DND-41 (cell line): Measurements from ENCODE around the gene MGAT4A.

ENCODE experiments used
- EZH2 ChIP-seq: IDR thresholded peaks from 3 replicates; pipeline ENCODE4 v1.6.1; 2012; ENCODE audit warnings: borderline replicate concordance, low read depth, mild to moderate bottlenecking, moderate library complexity, low read length, inconsistent platforms; ENCODE audit not compliant: severe bottlenecking
- TF ChIP-seq, protein P1 (sequence below): IDR thresholded peaks from 2 replicates; pipeline ENCODE4 v1.5.1; 2012; ENCODE audit warnings: borderline replicate concordance, low read length, moderate library complexity, mild to moderate bottlenecking; ENCODE audit not compliant: poor library complexity, severe bottlenecking; ENCODE audit errors: extremely low read depth

DNA sequence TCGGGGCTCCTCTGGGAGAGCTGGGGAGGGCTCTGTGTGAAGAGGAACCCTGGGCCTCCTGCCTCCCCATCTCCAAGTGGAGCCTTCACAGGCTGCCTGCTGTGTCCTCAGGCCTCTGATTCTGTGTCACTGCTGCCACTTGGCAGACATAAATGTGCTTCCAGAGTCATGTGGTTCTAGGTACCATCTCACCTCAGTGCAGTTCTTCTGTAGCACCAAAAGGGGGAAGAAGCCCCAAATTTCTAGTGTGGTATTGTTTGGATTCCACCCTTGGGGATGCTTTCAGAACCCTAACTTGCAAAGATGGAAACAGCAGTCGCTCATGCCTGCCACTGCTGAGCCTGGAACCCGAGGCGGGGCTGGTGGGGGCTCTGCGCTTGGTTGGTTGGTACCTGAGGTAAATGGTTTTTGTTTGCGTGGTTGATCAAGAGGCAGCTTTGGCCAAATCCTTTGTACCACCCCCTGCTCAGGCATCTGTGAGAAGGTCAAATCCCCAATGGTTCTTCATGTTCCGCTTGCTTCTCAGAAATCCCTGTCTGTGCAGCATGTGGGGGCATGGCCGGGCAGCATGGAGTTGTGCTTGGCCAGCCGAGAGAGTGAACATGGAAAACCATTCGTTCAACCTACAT, 150.2 kb downstream of the MGAT4A start:
- TF ChIP-seq, protein P1, sequence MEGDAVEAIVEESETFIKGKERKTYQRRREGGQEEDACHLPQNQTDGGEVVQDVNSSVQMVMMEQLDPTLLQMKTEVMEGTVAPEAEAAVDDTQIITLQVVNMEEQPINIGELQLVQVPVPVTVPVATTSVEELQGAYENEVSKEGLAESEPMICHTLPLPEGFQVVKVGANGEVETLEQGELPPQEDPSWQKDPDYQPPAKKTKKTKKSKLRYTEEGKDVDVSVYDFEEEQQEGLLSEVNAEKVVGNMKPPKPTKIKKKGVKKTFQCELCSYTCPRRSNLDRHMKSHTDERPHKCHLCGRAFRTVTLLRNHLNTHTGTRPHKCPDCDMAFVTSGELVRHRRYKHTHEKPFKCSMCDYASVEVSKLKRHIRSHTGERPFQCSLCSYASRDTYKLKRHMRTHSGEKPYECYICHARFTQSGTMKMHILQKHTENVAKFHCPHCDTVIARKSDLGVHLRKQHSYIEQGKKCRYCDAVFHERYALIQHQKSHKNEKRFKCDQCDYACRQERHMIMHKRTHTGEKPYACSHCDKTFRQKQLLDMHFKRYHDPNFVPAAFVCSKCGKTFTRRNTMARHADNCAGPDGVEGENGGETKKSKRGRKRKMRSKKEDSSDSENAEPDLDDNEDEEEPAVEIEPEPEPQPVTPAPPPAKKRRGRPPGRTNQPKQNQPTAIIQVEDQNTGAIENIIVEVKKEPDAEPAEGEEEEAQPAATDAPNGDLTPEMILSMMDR = peak; percentile 16
- TF ChIP-seq EZH2 = no peak
